Hematopoietic multipotent progenitor cell (in vitro differentiated cells): ENCODE results near the gene RNF114. TPM values are rescaled to one million over a fixed set of nuclear protein-coding genes. Genes with fewer than 3 reads are reported as not detected.
"Not testable (repeated sequence)": the region's sequence is repeated elsewhere in the genome, so short reads cannot be mapped to it uniquely, and the experiment has no call there.

Source experiments
- DNase-seq, 3 donors: peaks; one replicate each; pipeline ENCODE4 v3.0.0-alpha.2; 2011 to 2015; ENCODE audit warnings: low read depth in 2 of 3, low spot score in 2 of 3
- total RNA-seq: library from RNA; depleted of rRNA; stranded (reverse); fragments of >200 nt; gene quantifications from one replicate; pipeline ENCODE4 v1.2.3, GENCODE V29; 2012

The RNF114 gene
- total RNA-seq, 1 donor = 239 TPM

- DNase-seq = no peak
Measured at GRCh38 chr20:49924247-49924646, 11.9 kb upstream of the RNF114 start.

DNA sequence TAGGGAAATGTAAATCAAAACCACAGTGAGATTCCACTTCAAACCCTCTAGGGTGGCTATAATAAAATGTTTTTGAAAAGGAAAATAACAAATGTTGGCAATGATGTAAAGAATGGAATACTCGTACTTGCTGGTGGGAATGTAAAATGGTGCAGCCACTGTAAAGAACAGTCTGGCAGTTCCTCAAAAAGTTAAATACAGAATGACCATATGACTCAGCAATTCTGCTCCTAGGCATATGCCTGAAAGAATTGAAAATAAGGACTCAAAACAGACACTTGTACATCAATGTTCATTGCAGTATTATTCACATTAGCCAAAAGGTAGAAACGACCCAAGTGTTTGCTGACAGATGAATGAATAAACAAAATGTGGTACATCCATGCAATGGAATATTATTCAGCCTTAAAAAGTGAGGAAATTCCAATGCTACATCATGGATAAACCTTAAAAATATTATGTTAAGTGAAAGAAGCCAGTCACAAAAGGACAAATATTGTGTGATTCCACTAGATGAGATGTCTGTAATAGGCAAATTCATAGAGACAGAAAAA is 10.2 kb upstream of the RNF114 start:
- peak in 1 of 3 donors; percentile 19 for DNase-seq

- peak; percentile 56 to 91 (median 80) for DNase-seq
Measured at GRCh38 chr20:49928411-49929141, 7.6 kb upstream of the RNF114 start.

- DNase-seq = no peak
Measured at GRCh38 chr20:49929142-49929494, 7.1 kb upstream of the RNF114 start.

DNA sequence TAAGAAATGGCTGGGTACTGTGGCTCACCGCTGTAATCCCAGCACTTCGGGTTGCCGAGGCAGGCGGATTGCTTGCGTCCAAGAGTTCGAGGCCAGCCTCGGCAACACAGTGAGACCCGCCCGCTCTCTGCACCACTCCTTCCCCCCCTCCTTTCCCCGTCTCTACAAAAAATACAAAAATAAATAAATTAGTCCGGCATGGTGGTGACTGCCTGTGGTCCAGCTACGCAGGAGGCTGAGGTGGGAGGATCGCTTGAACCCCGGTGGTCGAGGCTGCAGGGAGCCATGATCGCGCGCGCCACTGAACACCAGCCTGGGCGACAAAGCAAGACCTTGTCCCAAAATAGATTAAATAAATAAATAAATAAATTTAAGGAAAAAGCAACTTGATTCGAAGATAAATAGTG is 448 bp upstream of the RNF114 start:
- DNase-seq = no peak

DNA sequence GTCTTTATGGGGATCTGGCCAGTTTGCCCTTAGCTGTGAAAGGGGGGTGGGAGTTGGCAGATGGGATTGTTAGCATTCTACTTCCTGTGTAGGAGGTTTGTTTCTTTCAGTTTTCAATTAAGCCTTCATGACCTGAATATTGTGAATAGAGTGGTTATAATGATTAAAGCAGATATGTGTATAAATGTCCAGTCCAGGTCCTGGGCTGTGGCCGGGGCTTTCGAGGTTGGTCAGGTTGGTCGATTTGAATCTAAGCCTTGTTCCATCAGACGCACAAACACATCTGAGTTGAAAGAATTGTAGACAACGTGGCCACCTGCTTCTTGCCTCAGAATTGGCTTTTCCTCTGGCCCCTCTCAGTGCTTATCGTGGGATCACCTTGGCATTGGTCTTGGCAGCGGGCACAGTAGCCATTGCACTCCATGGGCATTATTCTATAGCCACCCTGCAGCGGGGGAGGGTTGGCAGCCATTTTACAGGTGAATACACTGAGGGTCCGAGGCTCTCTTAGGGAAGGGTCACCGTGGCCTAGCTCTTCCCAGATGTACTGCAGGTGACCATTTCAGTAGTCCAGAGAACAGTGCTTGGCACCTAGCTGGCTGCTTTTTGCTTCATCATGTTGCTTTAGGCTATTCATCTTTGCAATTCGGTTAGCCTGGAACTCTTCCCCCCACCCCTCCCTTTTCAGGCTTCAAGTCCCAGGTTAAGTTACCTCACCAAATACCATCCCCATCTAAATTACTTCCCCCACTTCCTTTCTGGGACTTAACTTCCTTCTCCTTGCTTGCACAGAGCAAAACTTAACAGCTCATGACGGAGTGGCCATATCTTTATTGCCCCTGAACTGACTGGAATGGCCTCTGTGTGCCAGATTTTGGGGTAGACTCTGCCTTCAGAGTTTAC is 1.1 kb downstream of the RNF114 start:
- no peak for DNase-seq

DNA sequence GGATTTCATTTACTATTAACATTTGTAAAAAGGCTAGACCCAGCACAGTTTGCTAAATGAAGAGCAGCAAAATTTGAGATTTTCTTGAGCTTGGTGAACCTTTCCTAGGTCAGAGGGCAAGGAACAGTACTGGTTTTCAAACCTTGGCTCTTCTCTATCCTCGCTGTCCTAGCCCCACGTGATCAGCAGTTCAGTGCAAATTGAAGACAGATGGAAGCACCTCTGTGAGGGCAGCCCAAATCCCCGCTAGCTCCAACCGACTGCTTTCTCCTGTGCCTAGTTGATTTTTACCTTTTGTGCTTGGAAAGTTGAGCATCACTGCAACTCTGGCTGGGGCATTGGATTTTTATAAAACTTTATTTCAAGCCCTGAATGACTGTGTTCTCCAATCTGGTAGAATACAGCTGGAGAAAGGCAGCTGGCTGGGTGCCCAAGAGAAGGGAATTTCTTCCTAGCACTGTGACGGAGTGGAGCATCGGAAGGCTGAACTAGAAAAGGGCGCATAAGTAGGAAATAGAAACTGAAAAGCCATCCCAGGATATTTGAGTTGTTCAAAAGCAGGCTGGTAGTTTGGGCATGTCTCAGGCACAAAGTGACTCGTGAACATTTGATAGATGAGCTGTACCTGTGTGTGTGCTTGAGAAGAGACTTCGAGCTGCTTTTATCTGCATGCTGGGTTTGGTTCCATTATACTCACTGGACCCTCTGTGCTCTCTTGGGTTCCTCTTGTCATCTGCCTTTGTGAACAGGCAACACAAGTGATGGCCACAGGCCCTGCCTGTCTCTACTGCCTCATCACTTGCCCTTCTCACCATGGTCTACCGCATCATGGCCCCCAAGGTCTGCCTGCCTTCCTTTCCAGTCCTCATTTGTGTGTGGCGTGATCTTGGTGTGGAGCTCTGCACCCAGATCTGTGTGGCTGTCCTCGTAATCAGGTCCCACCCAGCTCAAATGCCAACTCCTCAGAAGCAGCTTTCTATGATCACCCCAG is 2.3 kb downstream of the RNF114 start:
- no peak for DNase-seq

GRCh38 chr20:49941456-49941855 is 5.3 kb downstream of the RNF114 start:
- no peak for DNase-seq

GRCh38 chr20:49942303-49942702 is 6.1 kb downstream of the RNF114 start:
- DNase-seq = no peak

GRCh38 chr20:49942942-49943341 is 6.7 kb downstream of the RNF114 start:
- DNase-seq = no peak

DNA sequence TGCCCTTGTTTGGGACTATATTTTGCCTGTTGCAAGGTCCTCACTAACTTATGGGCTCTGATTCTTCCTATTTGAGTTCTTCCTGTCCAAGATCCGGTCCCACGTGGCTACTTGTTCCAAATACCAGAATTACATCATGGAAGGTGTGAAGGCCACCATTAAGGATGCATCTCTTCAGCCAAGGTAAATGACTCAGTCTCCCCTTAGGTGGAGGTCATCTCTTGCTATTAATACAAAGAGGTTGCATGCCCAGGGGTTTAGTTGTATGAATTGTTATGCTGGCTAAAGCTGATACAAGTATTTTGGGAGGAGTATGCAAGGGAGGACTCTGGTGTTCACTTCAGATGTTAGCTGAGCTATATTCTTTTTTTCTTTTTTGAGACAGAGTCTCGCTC is 9.1 kb downstream of the RNF114 start:
- no peak for DNase-seq

DNA sequence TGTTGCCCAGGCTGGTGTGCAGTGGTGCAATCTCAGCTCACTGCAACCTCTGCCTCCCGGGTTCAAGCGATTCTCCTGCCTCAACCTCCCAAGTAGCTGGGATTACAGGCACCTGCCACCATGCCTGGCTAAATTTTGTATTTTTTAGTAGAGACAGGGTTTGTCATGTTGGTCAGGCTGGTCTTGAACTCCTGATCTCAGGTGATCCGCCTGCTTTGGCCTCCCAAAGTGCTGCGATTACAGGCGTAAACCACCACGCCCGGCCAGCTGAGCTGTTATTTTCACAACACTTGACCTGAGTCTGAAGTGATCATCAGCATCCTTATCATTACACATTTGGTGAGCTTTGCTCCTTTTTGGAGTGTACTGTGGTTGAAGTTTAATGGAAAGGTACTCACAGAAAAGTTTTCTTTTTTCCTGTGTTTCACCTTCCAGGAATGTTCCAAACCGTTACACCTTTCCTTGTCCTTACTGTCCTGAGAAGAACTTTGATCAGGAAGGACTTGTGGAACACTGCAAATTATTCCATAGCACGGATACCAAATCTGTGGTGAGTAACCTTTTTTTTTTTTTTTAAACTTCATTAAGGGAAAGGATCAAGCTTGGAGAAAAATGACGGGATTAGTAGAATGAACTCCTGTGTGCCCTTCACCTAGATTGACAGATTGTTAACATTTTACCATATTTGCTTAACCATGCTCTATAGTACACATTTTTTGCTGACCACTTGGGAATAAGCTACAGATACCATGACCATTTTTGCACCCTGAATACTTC is 9.7 kb downstream of the RNF114 start:
- no peak for DNase-seq

GRCh38 chr20:49948178-49948577 is 12.0 kb downstream of the RNF114 start:
- DNase-seq = no peak

- no peak for DNase-seq
Measured at GRCh38 chr20:49948809-49949507, 12.8 kb downstream of the RNF114 start.

GRCh38 chr20:49951151-49951550 is 15.0 kb downstream of the RNF114 start:
- no peak for DNase-seq

- DNase-seq = no peak
Measured at GRCh38 chr20:49955167-49955566, 19.0 kb downstream of the RNF114 start.

DNA sequence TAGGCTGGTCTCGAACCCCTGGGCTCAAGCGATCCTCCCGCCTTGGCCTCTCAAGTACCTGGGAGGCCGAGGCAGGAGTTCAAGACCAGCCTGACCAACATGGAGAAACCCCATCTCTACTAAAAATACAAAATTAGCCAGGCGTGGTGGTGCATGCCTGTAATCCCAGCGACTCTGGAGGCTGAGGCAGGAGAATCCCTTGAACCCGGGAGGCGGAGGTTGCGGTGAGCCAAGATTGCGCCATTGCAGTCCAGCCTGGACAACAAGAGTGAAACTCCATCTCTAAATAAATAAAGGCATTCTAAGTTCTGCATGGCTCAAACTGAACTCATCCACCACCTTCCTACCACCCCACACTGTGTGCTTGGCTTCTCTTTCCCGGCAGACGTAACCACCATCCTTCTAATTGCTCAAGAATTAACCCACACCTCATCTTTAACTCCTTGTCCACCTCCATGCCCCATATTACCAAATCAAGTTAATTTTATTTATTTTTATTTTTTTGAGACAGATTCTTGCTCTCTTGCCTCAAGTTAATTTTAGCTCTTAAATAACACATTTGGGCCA is 19.7 kb downstream of the RNF114 start:
- not testable (repeated sequence) for DNase-seq

- no peak for DNase-seq
Measured at GRCh38 chr20:49956689-49957088, 20.5 kb downstream of the RNF114 start.
